ENCODE results near the gene CELSR2. TPM values are rescaled to one million over a fixed set of nuclear protein-coding genes. Genes with fewer than 3 reads are reported as not detected.
"Not testable (repeated sequence)": the region's sequence is repeated elsewhere in the genome, so short reads cannot be mapped to it uniquely, and the experiment has no call there.

Gene CELSR2
- total and polyA plus RNA-seq, 2 experiments from 2014 or later = 11.2 to 35.1 TPM

GRCh38 chr1:109301874-109302273 is 52.5 kb downstream of the CELSR2 start (continued):
- TF ChIP-seq ZNF462 (CRISPR knock-in tag; IDR thresholded peaks at IDR 0.05) (no peak), CREB1 (CRISPR knock-in tag; IDR thresholded peaks at IDR 0.05; ENCODE audit: low read depth) (no peak), POLR2AphosphoS5 (IDR thresholded peaks at IDR 0.05; ENCODE audit: low read depth) (no peak), JUNB (IDR thresholded peaks at IDR 0.05; ENCODE audit: unreplicated experiment) (no peak)

- no peaks in the 10 kb centered on the region for H3K36me3 Mint-ChIP-seq (ENCODE audit: low read depth)
- DNase-seq (ENCODE audit: low spot score) = no peak
- Histone ChIP-seq H2AFZ (no peak overlapping the region), H3K4me3 (no peak overlapping the region), H3K4me2 (no peak overlapping the region), H3K4me1 (ENCODE audit: insufficient read depth) (peaks cover 12% of the 10 kb centered on the region; the same call in 1 of the 2 replicates), H3K36me3 (ENCODE audit: insufficient read depth) (no peaks in the 10 kb centered on the region), H3K9me2 (ENCODE audit: insufficient read depth) (no peaks in the 10 kb centered on the region), H3K27me3 (ENCODE audit: insufficient read depth) (no peaks in the 10 kb centered on the region), H3K27ac (ENCODE audit: low read depth) (no peak overlapping the region), H3K79me2 (replicated peaks; ENCODE audit: insufficient read depth) (no peaks in the 10 kb centered on the region), H4K20me1 (replicated peaks; ENCODE audit: insufficient read depth) (no peaks in the 10 kb centered on the region; the same call in 1 of the 2 replicates), H3F3A (replicated peaks; ENCODE audit: low read depth) (no peaks in the 10 kb centered on the region)
- H3K27me3 Mint-ChIP-seq (ENCODE audit: insufficient read depth, low read depth, poor library complexity) = peaks cover 8% of the 10 kb centered on the region
- H3K4me3 Mint-ChIP-seq = no peak overlapping the region
- no peak for ATAC-seq
- TF ChIP-seq ZNF331 (CRISPR knock-in tag; IDR thresholded peaks at IDR 0.05; ENCODE audit: low read depth) (no peak), STAT1 (IDR thresholded peaks at IDR 0.05; ENCODE audit: unreplicated experiment) (no peak)
- H3K27ac Mint-ChIP-seq = no peak overlapping the region
- peaks cover 20% of the 10 kb centered on the region for H3K4me1 Mint-ChIP-seq
- no peaks in the 10 kb centered on the region for H3K9me3 Mint-ChIP-seq
Observed at GRCh38 chr1:109304226-109304920, 55.0 kb downstream of the CELSR2 start.

GRCh38 chr1:109305991-109306390 is 56.7 kb downstream of the CELSR2 start:
- ATAC-seq (peak; percentile 57), DNase-seq (ENCODE audit: low spot score) (peak; percentile 64)
- not testable (repeated sequence) for H3K4me3 ChIP-seq; H3K27me3 Mint-ChIP-seq (ENCODE audit: insufficient read depth, low read depth, poor library complexity); H3F3A ChIP-seq (replicated peaks; ENCODE audit: low read depth); H3K9me3 Mint-ChIP-seq; H4K20me1 ChIP-seq (replicated peaks; ENCODE audit: insufficient read depth); H3K79me2 ChIP-seq (replicated peaks; ENCODE audit: insufficient read depth); H3K9me2 ChIP-seq (ENCODE audit: insufficient read depth); H3K27ac ChIP-seq (ENCODE audit: low read depth); H2AFZ ChIP-seq; H3K36me3 ChIP-seq (ENCODE audit: insufficient read depth); H3K27me3 ChIP-seq (ENCODE audit: insufficient read depth); H3K4me3 Mint-ChIP-seq; H3K36me3 Mint-ChIP-seq (ENCODE audit: low read depth)
- 0 out of 2 replicates have a peak overlapping the region, but pooled peaks have one; percentile 60 for H3K4me2 ChIP-seq
- peak overlapping the region; percentile 25; the same call in 1 of the 2 replicates for H3K27ac Mint-ChIP-seq
- H3K4me1 ChIP-seq (ENCODE audit: insufficient read depth) = peaks cover 12% of the 10 kb centered on the region; the same call in 1 of the 2 replicates
- H3K4me1 Mint-ChIP-seq = peaks cover 17% of the 10 kb centered on the region
